Gastrocnemius medialis (tissue), 4 donors: ENCODE measurements around the gene SRCAP. TPM values are rescaled to one million over a fixed set of nuclear protein-coding genes. Genes with fewer than 3 reads are reported as not detected.

ENCODE experiments used
- ATAC-seq, 2 donors: fragments of 150-250 bp; one replicate each; pipeline ENCODE4 v1.9.1; 2016
- DNase-seq, 2 donors: peaks; one replicate each; pipeline ENCODE4 v3.0.0-alpha.2; 2019
- H3K27ac ChIP-seq, 4 donors: fragments of 200-600 bp; sonication (generic); 1 replicate in 1 of 4; 2 replicates in 3 of 4; pipeline ENCODE4 v1.5.1; 2016 to 2018; ENCODE audit warnings: mild to moderate bottlenecking in 2 of 4, moderate library complexity in 1 of 4
- H3K27me3 ChIP-seq, 3 donors: fragments of 200-600 bp; sonication (generic) in 2 of 3; 1 replicate in 1 of 3; 2 replicates in 2 of 3; pipeline versions ENCODE4 v1.5.1 to v1.6.0; 2016 to 2019; ENCODE audit warnings: mild to moderate bottlenecking in 1 of 3, moderate library complexity in 1 of 3
- H3K36me3 ChIP-seq, 2 donors: fragments of 200-600 bp; sonication (generic) in 1 of 2; one replicate each; pipeline ENCODE4 v1.5.1; 2017 to 2018
- H3K4me1 ChIP-seq, 2 donors: fragments of 200-600 bp; sonication (generic) in 1 of 2; one replicate each; pipeline ENCODE4 v1.5.1; 2016 to 2017; ENCODE audit warnings: mild to moderate bottlenecking in 2 of 2
- H3K4me3 ChIP-seq, 4 donors: fragments of 200-600 bp; sonication (generic) in 3 of 4; 1 replicate in 1 of 4; 2 replicates in 3 of 4; pipeline ENCODE4 v1.5.1; 2016 to 2019; ENCODE audit warnings: mild to moderate bottlenecking in 2 of 4
- H3K9me3 ChIP-seq, 3 donors: fragments of 200-600 bp; sonication (generic) in 2 of 3; 1 replicate in 1 of 3; 2 replicates in 2 of 3; pipeline ENCODE4 v1.5.1; 2016 to 2019
- POLR2A ChIP-seq, 2 donors: fragments of 450-650 bp; IDR thresholded peaks; one replicate each; pipeline ENCODE4 v1.6.1; 2017; ENCODE audit warnings: antibody characterized with exemption in 2 of 2, mild to moderate bottlenecking in 2 of 2, moderate library complexity in 2 of 2
- in situ Hi-C, 4 donors: fragments of 200-750 bp; cut with MboI; loops; one replicate each; pipeline versions ENCODE4 v1.15.0 to v1.8.0; 2017; ENCODE audit warnings: low sequenced_read_pairs in 4 of 4
- intact Hi-C: fragments of 100-400 bp; cut with DNase I; formaldehyde crosslinking; loops from one replicate; pipeline ENCODE4 v1.15.1; 2023; ENCODE audit warnings: low total_unique reads
- total RNA-seq, 4 donors: library from RNA; depleted of rRNA; stranded (reverse); fragments of >200 nt; gene quantifications; one replicate each; pipeline versions ENCODE4 v1.1.0 to v1.2.3, GENCODE V29; 2016
- TF ChIP-seq, protein P1 (sequence below), 5 experiments: fragments of 450-650 bp in 3 of 5; fragments of 200-600 bp in 2 of 5; sonication (generic) in 2 of 5; IDR thresholded peaks in 4 of 5; conservative IDR thresholded peaks in 1 of 5; 1 replicate in 4 of 5; 2 replicates in 1 of 5; pipeline ENCODE4 v1.5.1; 2016 to 2019; ENCODE audit warnings: antibody characterized with exemption in 5 of 5, mild to moderate bottlenecking in 3 of 5, moderate library complexity in 3 of 5

SRCAP gene
- total RNA-seq, 4 donors from 2014 or later, result 15.3 to 25.5 (median 21.9) TPM

DNA sequence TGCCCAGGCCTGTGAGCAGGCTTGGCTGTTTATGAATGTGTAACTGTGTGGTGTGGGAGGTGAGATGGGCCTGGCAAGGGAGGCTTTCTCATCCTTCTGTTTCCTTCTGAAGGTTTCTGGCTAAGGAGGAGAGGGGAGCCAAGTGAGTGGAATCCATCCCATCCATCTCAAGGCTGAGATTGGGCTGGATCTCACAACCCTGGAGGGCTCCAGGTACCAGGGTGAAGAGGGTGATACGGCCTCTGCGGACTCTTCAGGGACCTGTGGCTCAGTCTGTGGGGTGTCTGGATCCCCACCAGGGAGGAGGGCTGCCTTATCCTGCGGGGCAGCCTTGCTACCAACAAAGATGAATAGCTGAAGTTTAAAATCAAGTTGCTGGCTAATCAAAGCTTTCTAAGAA is 81.0 kb downstream of the SRCAP start:
- peak overlapping the region in 2 of 4 donors; percentile 13 to 96 for H3K27ac ChIP-seq
- in situ Hi-C loops (no loop called here), intact Hi-C loops (no loop called here)
- H3K9me3 ChIP-seq, result no peaks in the 10 kb centered on the region
- no peak for DNase-seq
- no peak overlapping the region for H3K4me3 ChIP-seq
- H3K4me1 ChIP-seq, result peaks cover 28 to 34% of the 10 kb centered on the region in 2 donors
- no peaks in the 10 kb centered on the region for H3K27me3 ChIP-seq
- peaks cover 0 to 26% of the 10 kb centered on the region in 2 donors for H3K36me3 ChIP-seq
- ATAC-seq, result no peak
- no peak for TF ChIP-seq POLR2A (IDR thresholded peaks at IDR 0.05)
- TF ChIP-seq, protein P1, sequence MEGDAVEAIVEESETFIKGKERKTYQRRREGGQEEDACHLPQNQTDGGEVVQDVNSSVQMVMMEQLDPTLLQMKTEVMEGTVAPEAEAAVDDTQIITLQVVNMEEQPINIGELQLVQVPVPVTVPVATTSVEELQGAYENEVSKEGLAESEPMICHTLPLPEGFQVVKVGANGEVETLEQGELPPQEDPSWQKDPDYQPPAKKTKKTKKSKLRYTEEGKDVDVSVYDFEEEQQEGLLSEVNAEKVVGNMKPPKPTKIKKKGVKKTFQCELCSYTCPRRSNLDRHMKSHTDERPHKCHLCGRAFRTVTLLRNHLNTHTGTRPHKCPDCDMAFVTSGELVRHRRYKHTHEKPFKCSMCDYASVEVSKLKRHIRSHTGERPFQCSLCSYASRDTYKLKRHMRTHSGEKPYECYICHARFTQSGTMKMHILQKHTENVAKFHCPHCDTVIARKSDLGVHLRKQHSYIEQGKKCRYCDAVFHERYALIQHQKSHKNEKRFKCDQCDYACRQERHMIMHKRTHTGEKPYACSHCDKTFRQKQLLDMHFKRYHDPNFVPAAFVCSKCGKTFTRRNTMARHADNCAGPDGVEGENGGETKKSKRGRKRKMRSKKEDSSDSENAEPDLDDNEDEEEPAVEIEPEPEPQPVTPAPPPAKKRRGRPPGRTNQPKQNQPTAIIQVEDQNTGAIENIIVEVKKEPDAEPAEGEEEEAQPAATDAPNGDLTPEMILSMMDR (IDR thresholded peaks at IDR 0.05 in 4 of 5, conservative IDR thresholded peaks at IDR 0.05 in 1 of 5), result no peak

DNA sequence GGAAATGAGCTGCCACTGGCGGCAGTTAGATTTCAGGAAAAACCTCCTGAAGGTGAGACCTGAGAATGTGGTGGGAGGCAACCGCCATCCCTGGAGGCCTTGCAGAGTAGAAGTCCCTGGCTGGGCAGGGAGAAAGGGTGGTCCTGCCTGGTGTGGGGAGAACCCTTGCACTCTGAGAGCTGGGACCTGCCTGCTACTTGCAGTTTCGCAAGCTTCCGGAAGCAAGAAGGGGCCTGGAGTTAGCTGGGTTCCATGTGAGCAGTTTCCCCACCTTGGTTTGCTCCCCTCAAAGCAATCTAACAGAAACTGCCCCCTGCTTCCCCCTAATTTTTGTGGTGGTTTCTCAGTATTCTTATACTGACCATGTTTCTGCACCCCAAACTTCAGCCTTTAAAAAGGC is 81.6 kb downstream of the SRCAP start:
- intact Hi-C loops (no loop called here), in situ Hi-C loops (no loop called here)
- no peak overlapping the region for H3K4me3 ChIP-seq
- H3K9me3 ChIP-seq, result no peaks in the 10 kb centered on the region
- no peaks in the 10 kb centered on the region for H3K27me3 ChIP-seq
- ATAC-seq (no peak), DNase-seq (no peak)
- peaks cover 29 to 37% of the 10 kb centered on the region in 2 donors for H3K4me1 ChIP-seq
- peaks cover 0 to 26% of the 10 kb centered on the region in 2 donors for H3K36me3 ChIP-seq
- peak overlapping the region in 1 of 4 donors; percentile 96 for H3K27ac ChIP-seq
- TF ChIP-seq, protein P1 (IDR thresholded peaks at IDR 0.05 in 4 of 5, conservative IDR thresholded peaks at IDR 0.05 in 1 of 5), result no peak
- no peak for TF ChIP-seq POLR2A (IDR thresholded peaks at IDR 0.05)

DNA sequence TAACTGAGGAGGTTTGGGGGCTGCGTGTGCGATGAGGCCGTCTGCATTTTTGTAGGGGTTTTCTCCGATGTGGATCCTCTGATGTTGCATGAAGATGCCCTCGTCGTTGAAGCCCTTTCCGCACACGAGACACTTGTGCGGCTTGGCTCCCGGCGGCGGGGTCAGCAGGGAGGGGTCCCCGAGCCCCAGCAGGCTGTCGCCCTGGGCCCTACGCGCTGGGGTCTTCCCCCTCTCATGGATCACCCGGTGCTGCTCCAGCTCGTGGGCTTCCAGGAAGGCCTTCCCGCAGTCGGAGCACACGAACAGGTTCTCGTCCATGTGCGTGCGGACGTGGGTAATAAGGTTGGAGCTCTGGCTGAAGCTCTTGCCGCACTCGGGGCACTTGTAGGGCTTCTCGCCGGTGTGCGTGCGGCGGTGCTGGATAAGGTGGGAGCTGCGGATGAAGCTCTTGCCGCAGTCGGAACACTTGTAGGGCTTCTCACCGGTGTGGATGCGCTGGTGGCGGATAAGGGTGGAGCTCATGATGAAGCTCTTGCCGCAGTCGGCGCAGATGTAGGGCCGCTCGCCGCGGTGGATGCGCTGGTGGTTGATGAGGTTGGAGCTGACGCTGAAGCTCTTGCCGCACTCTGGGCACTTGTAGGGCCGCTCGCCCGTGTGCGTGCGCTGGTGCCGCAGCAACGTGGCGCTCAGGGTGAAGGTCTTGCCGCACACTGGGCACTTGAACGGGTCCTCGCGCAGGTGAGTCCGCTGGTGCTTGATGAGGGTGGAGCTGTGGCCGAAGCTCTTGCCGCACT is 83.7 kb downstream of the SRCAP start:
- Histone ChIP-seq H3K4me1 (peaks cover 26 to 27% of the 10 kb centered on the region in 2 donors), H3K27me3 (no peaks in the 10 kb centered on the region), H3K36me3 (peaks cover 0 to 26% of the 10 kb centered on the region in 2 donors), H3K27ac (no peak overlapping the region), H3K9me3 (no peaks in the 10 kb centered on the region), H3K4me3 (no peak overlapping the region)
- in situ Hi-C loops, result no loop called here
- DNase-seq, result no peak
- no peak for ATAC-seq
- no peak for TF ChIP-seq POLR2A (IDR thresholded peaks at IDR 0.05)
- TF ChIP-seq, protein P1 (IDR thresholded peaks at IDR 0.05 in 4 of 5, conservative IDR thresholded peaks at IDR 0.05 in 1 of 5), result no peak
- intact Hi-C loops, result no loop called here

- intact Hi-C loops, result no loop called here
- peaks cover 18 to 21% of the 10 kb centered on the region in 2 donors for H3K4me1 ChIP-seq
- TF ChIP-seq, protein P1 (IDR thresholded peaks at IDR 0.05 in 4 of 5, conservative IDR thresholded peaks at IDR 0.05 in 1 of 5), result no peak
- TF ChIP-seq POLR2A (IDR thresholded peaks at IDR 0.05), result no peak
These were observed 84.5 kb downstream of the SRCAP start for GRCh38 chr16:30783280-30784109.

More at GRCh38 chr16:30783280-30784109, 84.5 kb downstream of the SRCAP start:
- in situ Hi-C loops, result no loop called here
- H3K27ac ChIP-seq, result no peak overlapping the region
- peaks cover 0 to 26% of the 10 kb centered on the region in 2 donors for H3K36me3 ChIP-seq
- no peak for ATAC-seq
- H3K4me3 ChIP-seq, result no peak overlapping the region
- H3K27me3 ChIP-seq, result no peaks in the 10 kb centered on the region
- no peak for DNase-seq
- H3K9me3 ChIP-seq, result no peaks in the 10 kb centered on the region
